T1000 (cell line): ENCODE measurements around the gene TMEM169.

ENCODE experiments used
- DNase-seq: peaks from one replicate; lab custom pipeline; 2025; ENCODE audit warnings: mixed read lengths; lab: John Stamatoyannopoulos, UW

Gene TMEM169

DNA sequence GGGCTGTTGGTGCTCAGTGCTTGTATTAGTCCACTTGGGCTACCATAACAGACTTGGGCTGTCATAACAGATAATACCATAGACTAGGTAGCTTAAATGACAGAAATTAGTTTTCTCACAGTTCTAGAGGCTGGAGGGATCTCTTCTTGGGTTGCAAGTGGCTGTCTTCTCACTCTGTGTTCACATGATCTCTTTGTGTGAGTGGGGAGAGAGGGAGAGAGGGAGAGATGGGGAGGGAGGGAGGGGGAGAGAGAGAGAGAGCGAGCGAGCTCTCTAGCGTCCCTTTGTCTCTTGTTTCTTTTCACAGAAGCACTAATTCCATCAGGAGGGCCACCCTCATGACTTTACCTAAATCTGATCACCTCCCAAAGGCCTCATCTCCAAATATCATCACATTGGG lies 23.0 kb downstream of the TMEM169 start:
- DNase-seq, result no peak

GRCh38 chr2:216107320-216107719 lies 25.6 kb downstream of the TMEM169 start:
- DNase-seq, result no peak

GRCh38 chr2:216107760-216108159 lies 26.0 kb downstream of the TMEM169 start:
- DNase-seq, result no peak

DNA sequence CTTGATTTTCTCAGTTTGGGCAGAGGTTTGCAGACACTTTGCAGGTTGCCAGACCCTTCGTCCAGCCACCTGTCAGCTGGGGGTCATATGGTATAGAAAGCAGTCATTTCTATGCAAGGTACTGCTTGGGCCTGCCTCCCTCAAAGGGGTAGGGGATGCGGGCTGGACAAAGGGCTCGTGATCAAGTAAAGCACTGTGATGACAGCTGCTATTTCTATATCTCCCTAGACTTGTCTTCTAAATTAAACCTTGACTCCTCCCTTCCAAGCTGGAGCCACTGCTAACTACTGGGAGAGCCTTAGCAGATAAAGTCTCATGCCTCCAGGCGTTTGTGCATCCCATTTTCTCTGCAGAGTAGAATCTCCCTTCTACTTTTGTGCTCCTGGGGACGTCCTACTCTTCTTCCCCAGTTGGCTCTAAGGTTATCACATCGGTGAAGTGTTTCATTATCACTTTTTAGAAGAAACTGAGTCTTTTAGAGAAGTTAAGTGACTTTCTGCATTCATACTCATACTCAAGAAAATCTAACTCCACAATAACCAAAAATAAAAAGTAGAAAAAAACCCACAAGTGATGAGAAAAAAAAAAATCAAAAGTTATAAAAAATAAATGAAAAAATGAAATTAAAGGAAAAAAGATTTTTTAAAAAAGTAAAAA lies 26.7 kb downstream of the TMEM169 start:
- DNase-seq, result no peak

GRCh38 chr2:216108967-216109921 lies 27.5 kb downstream of the TMEM169 start, which contains the start of gene XRCC5:
XRCC5 (plus strand) TSS chr2:216109348; CDS start chr2:216109437, 89 bp downstream.
- peak; percentile 95 for DNase-seq

GRCh38 chr2:216109962-216110614 lies 28.4 kb downstream of the TMEM169 start:
- DNase-seq, result no peak

DNA sequence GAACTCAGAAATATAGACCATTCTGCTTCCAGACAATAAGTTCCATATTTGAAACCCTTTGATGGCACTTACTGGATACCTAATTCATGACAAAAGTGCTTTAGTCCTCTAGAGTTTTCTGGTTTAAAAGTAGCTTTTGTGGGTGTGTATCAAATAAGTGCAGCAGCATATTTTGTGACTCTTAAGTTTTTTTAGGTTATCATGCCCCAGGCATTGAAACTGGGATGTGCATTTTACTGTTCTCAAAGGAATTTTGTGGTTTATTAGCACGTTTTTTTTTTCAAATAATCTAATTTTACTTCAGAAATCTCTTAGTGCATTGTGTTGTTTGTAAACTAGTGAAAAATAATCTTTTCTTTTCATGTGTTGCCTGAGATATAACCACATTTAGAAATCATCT lies 28.9 kb downstream of the TMEM169 start:
- DNase-seq, result no peak

GRCh38 chr2:216111122-216111521 lies 29.4 kb downstream of the TMEM169 start:
- no peak for DNase-seq

DNA sequence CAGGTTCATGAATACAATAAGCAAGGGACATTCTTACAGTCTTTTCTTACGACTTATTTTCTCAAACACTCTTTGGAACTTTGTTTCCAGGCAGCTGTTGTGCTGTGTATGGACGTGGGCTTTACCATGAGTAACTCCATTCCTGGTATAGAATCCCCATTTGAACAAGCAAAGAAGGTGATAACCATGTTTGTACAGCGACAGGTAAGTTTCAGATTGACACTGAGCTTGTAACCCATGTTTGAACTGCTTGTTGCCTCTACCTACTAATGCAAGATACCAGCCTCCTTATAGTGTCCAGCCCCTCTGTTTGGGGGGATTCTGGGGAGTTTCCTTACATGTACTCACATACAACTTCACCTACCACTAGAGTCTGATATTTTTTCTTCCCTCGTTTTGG lies 31.2 kb downstream of the TMEM169 start:
- DNase-seq, result no peak

- no peak for DNase-seq
Measured at GRCh38 chr2:216113572-216113971, 31.9 kb downstream of the TMEM169 start.

DNA sequence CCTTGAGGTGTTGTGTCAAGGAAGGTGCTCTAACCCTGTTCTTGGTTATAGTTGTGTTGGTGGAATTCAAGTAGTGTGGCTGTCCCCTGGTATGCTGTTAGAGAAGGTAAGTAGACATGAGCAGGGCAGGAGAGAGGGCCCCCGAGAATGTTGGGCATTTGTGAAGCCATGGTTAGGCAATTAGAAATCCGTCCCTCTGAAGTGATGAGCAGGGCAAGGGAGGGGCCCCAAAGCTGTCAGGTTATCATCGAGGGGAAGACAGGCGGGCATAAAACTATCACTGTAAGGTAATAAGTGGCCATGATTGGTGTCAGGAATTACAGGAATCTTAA lies 32.6 kb downstream of the TMEM169 start:
- DNase-seq, result no peak

GRCh38 chr2:216114714-216115531 lies 33.2 kb downstream of the TMEM169 start:
- peak; percentile 93 for DNase-seq

DNA sequence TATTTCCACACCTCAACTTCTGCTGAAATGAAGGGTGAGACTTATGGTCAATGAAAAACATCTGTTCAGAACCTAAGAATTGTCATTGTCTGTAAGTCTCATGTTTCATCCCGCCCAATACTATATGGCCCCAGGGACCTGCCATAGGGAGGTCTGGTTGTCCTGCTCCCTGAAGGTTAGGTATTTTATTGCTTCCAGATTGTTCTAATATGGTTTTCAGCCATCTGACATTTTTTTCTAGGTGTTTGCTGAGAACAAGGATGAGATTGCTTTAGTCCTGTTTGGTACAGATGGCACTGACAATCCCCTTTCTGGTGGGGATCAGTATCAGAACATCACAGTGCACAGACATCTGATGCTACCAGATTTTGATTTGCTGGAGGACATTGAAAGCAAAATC lies 34.7 kb downstream of the TMEM169 start:
- DNase-seq, result no peak

- no peak for DNase-seq
Measured at GRCh38 chr2:216117561-216118340, 36.0 kb downstream of the TMEM169 start.

DNA sequence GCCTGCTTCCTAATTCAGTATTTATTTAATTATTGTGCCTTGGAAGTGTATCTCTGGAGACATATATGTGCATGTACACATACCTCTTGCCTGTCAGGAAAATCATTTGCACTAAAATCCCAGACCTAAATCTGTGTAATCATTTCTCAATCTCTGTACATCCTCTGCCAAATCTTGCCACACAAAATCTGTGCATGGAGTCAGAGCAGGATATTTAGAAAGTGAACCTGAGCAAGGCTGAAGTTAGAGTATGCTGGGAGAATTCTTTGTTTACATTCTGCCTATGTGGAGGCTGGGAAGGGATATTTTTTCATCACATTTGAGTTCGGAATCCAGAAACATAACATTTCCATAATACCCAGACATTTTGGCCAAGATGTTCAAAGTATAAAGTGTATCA lies 36.8 kb downstream of the TMEM169 start:
- DNase-seq, result no peak

DNA sequence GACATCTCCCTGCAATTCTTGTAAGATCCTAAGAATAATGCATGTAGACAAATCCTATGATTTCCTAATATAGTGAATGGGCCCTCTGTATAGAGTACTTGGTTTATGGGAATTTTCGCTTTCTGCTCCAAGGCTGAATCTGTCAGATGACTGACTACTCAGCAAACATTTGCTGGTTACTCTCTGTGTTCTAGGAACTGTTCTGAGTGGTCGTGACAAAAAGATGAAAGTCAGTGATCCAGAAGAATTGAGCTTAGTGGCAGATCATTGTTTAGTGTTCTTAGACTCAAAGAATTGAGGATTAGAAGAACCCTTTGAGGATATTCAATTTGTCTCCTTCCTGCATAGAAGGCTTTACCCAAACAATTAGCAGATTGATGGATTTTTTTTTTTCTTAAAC lies 37.4 kb downstream of the TMEM169 start:
- DNase-seq, result no peak

DNA sequence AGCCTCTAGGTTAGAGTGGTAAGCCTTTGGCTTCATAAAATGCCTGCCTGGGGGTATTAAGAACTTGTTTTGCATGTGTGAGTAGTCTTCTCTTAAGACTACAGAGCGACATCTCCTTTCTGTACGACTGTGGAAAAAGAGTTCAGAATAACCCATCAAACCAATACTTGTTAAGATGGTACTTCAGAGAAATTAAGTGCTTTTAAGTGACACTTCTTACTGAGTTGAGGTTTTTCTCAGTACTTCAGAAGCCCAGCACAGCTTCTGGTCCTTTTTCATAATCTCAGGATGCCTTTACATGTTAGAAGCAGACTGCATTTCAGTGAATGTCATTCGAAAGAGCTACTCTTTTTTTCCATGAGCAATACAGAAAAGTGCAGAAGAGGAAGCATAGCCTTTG lies 38.3 kb downstream of the TMEM169 start:
- DNase-seq, result no peak

GRCh38 chr2:216121255-216121654 lies 39.5 kb downstream of the TMEM169 start:
- no peak for DNase-seq

- no peak for DNase-seq
Measured at GRCh38 chr2:216126943-216127342, 45.2 kb downstream of the TMEM169 start.

DNA sequence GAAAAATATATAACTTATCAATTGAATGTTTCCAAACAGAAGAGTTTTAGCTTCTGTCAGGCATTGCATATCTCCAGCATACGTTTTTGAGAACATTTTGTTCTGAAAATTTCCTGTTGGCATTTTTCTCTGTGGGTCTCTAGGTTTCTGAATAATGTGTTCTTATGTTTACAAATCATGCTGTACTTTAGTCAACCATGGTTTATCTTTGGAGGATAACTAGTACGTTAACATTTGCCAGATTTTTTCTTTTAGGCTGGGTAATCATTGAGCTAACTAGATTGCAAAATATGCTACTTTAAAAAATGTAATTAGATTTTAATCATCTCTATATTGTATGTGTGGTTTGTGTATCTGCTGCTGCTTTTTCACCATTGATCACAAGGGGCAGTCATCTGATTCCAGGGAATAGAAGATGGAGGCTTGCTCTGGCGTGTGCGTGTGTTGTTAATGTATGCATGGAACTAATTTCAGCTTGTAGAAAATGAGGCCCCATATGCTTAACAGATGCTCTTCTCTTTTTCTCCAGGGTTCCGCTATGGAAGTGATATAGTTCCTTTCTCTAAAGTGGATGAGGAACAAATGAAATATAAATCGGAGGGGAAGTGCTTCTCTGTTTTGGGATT lies 48.7 kb downstream of the TMEM169 start:
- DNase-seq, result no peak
